Hepatocyte (in vitro differentiated cells): Measurements from ENCODE around the gene ITPR3. TPM values are rescaled to one million over a fixed set of nuclear protein-coding genes. Genes with fewer than 3 reads are reported as not detected.

Experiments used
- DNase-seq: peaks from one replicate; pipeline ENCODE4 v3.0.0-alpha.2; 2016; ENCODE audit warnings: low spot score
- H2AFZ ChIP-seq: fragments of 200-600 bp; sonication (generic); 2 replicates; pipeline ENCODE4 v1.6.0; 2016; ENCODE audit warnings: antibody characterized with exemption, mild to moderate bottlenecking
- H3K27ac ChIP-seq: fragments of 200-600 bp; sonication (generic); 2 replicates; pipeline ENCODE4 v1.5.1; 2016; ENCODE audit warnings: mild to moderate bottlenecking
- H3K27me3 ChIP-seq: fragments of 200-600 bp; sonication (generic); 2 replicates; pipeline ENCODE4 v1.6.1; 2016
- H3K36me3 ChIP-seq: fragments of 200-600 bp; sonication (generic); replicated peaks from 2 replicates; pipeline ENCODE4 v1.5.1; 2016; ENCODE audit warnings: low read depth; ENCODE audit not compliant: insufficient read depth
- H3K4me1 ChIP-seq: fragments of 200-600 bp; sonication (generic); 2 replicates; pipeline ENCODE4 v1.5.1; 2016; ENCODE audit warnings: mild to moderate bottlenecking, moderate library complexity; ENCODE audit not compliant: insufficient read depth
- H3K4me2 ChIP-seq: fragments of 200-600 bp; sonication (generic); 2 replicates; pipeline ENCODE4 v1.6.0; 2016
- H3K4me3 ChIP-seq: fragments of 200-600 bp; sonication (generic); 2 replicates; pipeline ENCODE4 v1.5.1; 2016; ENCODE audit warnings: mild to moderate bottlenecking
- H3K79me2 ChIP-seq: fragments of 200-600 bp; sonication (generic); 2 replicates; pipeline ENCODE4 v1.6.0; 2017; ENCODE audit warnings: mild to moderate bottlenecking
- H3K9me2 ChIP-seq: fragments of 200-600 bp; sonication (generic); replicated peaks from 2 replicates; pipeline ENCODE4 v1.6.0; 2017; ENCODE audit warnings: mild to moderate bottlenecking; ENCODE audit not compliant: insufficient read depth
- H3K9me3 ChIP-seq: fragments of 200-600 bp; sonication (generic); 2 replicates; pipeline ENCODE4 v1.5.1; 2016; ENCODE audit warnings: low read depth, mild to moderate bottlenecking
- H4K20me1 ChIP-seq: fragments of 200-600 bp; sonication (generic); 2 replicates; pipeline ENCODE4 v1.6.0; 2016; ENCODE audit warnings: mild to moderate bottlenecking; ENCODE audit not compliant: insufficient read depth, poor library complexity, severe bottlenecking
- EZH2 ChIP-seq: fragments of 200-600 bp; sonication (generic); IDR thresholded peaks from 2 replicates; pipeline ENCODE4 v1.6.1; 2016; ENCODE audit warnings: antibody characterized with exemption, mild to moderate bottlenecking, borderline replicate concordance
- EZH2phosphoT487 ChIP-seq: fragments of 200-600 bp; sonication (generic); IDR thresholded peaks from one replicate; pipeline ENCODE4 v1.6.1; 2018; ENCODE audit warnings: antibody characterized with exemption, mild to moderate bottlenecking, low read depth, moderate library complexity; ENCODE audit not compliant: unreplicated experiment, severe bottlenecking
- WGBS: methylation state at CpG from one replicate; pipeline ENCODE4 v1.1.6; 2016; ENCODE audit warnings: low lambda C conversion rate; ENCODE audit errors: missing lambda C conversion rate; 5-methylcytosine and 5-hydroxymethylcytosine counted together
- polyA plus RNA-seq: library from polyadenylated mRNA; unstranded; fragments of >200 nt; fragmentation: Nextera tagmentation; extraction: Ambion mirVana; gene quantifications from 2 replicates; pipeline ENCODE4 v1.2.1, GENCODE V29; 2016
- total RNA-seq: library from RNA; depleted of rRNA; stranded (reverse); fragments of >200 nt; gene quantifications from 2 replicates; pipeline ENCODE4 v1.2.3, GENCODE V29; 2014
- TF ChIP-seq, protein P1 (sequence below): fragments of 200-600 bp; sonication (generic); IDR thresholded peaks from 2 replicates; pipeline ENCODE4 v1.5.1; 2016; ENCODE audit warnings: antibody characterized with exemption, mild to moderate bottlenecking; ENCODE audit not compliant: poor library complexity

ITPR3 gene
- total and polyA plus RNA-seq, 2 experiments from 2014 or later: 16.5 to 39.6 TPM

DNA sequence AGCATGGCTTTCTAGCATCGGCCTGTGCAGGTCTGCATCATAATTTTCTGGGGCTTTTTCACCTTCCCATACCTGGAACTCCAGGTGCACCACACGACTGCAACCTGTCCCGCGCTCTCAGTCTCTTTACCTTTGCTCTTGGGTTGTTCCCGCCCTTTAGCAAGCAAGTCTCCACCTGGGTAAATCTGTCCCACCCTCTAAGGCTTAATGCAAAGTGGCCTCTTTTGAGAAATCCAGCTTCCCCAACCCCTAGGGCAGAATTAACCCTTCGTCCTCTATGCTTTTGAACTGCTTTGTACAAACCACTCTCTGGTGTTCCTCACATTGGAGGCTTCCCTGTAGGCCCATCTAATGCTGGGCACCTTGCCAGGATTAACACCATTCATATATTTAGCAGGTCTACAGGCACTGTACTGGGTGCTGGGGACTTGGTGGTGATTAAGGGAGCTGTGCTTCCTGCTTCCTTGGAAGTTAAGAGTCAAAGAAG, 2.8 kb downstream of the ITPR3 start:
- no peaks in the 10 kb centered on the region for H4K20me1 ChIP-seq
- peak overlapping the region; percentile 95 for H3K27ac ChIP-seq
- WGBS: 69% methylated on average over 6 of the region's 6 CpGs
- H3K4me3 ChIP-seq: no peak overlapping the region
- TF ChIP-seq EZH2phosphoT487 (no peak), EZH2 (no peak)
- TF ChIP-seq, protein P1, sequence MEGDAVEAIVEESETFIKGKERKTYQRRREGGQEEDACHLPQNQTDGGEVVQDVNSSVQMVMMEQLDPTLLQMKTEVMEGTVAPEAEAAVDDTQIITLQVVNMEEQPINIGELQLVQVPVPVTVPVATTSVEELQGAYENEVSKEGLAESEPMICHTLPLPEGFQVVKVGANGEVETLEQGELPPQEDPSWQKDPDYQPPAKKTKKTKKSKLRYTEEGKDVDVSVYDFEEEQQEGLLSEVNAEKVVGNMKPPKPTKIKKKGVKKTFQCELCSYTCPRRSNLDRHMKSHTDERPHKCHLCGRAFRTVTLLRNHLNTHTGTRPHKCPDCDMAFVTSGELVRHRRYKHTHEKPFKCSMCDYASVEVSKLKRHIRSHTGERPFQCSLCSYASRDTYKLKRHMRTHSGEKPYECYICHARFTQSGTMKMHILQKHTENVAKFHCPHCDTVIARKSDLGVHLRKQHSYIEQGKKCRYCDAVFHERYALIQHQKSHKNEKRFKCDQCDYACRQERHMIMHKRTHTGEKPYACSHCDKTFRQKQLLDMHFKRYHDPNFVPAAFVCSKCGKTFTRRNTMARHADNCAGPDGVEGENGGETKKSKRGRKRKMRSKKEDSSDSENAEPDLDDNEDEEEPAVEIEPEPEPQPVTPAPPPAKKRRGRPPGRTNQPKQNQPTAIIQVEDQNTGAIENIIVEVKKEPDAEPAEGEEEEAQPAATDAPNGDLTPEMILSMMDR: no peak
- no peaks in the 10 kb centered on the region for H3K36me3 ChIP-seq
- no peaks in the 10 kb centered on the region for H3K9me3 ChIP-seq
- H3K9me2 ChIP-seq: no peaks in the 10 kb centered on the region
- H3K4me2 ChIP-seq: peak overlapping the region; percentile 95
- no peak overlapping the region for H2AFZ ChIP-seq
- peaks cover 6% of the 10 kb centered on the region for H3K4me1 ChIP-seq
- H3K79me2 ChIP-seq: peaks cover 44% of the 10 kb centered on the region
- no peaks in the 10 kb centered on the region for H3K27me3 ChIP-seq
- DNase-seq: no peak

DNA sequence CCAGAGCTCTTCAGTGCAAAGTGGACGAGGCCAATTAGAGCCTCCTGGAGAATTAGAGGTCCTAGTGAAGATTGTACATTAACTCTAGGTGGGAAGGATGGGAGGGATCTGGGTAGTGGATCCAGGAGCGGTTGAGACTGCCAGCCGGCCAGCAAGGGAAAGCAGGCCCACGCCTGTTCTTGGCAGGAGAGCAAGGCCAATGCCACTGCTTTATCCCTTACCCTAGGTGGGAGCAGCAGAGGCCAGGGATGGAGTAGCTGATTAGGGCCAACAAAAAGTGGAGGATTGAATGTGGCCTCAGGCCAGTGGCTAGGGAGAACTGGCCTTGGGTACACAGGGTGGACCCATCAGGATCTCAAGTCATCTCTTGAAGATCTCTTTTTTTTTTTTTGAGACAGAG, 3.7 kb downstream of the ITPR3 start:
- 83% methylated on average over 4 of the region's 4 CpGs for WGBS
- H3K79me2 ChIP-seq: peaks cover 48% of the 10 kb centered on the region
- no peak overlapping the region for H3K4me2 ChIP-seq
- no peak overlapping the region for H3K4me3 ChIP-seq
- no peak overlapping the region for H3K27ac ChIP-seq
- no peaks in the 10 kb centered on the region for H3K9me2 ChIP-seq
- H4K20me1 ChIP-seq: no peaks in the 10 kb centered on the region
- peaks cover 6% of the 10 kb centered on the region for H3K4me1 ChIP-seq
- TF ChIP-seq, protein P1: no peak
- no peak for TF ChIP-seq EZH2phosphoT487
- TF ChIP-seq EZH2: no peak
- H2AFZ ChIP-seq: no peak overlapping the region
- DNase-seq: no peak
- H3K9me3 ChIP-seq: no peaks in the 10 kb centered on the region
- no peaks in the 10 kb centered on the region for H3K36me3 ChIP-seq
- H3K27me3 ChIP-seq: no peaks in the 10 kb centered on the region

DNA sequence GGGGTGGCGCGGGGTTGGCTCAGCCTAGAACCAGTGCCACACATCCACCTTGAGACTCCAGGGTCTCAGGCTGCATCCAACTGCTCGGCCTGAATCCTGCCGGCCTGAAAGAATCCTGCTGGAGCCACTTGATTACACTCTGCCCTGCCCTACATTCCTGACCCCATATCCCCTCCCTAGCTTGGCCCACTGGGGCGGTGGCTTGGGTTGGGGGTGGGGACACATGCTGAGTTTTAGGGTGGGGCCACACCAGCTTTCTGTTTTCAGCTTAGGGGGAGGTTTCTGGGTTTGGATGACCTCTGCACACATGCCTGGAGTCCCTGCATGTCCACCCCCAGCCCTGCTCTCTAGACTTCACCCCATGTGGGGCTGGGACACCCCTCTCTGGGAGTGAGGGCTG, 6.8 kb downstream of the ITPR3 start:
- Histone ChIP-seq H3K4me2 (peak overlapping the region; percentile 19), H3K4me1 (peaks cover 17% of the 10 kb centered on the region), H4K20me1 (no peaks in the 10 kb centered on the region), H3K9me2 (no peaks in the 10 kb centered on the region), H3K4me3 (no peak overlapping the region), H3K27me3 (no peaks in the 10 kb centered on the region), H3K36me3 (no peaks in the 10 kb centered on the region), H3K9me3 (no peaks in the 10 kb centered on the region), H2AFZ (no peak overlapping the region), H3K27ac (peak overlapping the region; percentile 81), H3K79me2 (peaks cover 57% of the 10 kb centered on the region)
- TF ChIP-seq, protein P1: no peak
- no peak for TF ChIP-seq EZH2phosphoT487
- TF ChIP-seq EZH2: no peak
- DNase-seq: no peak
- WGBS: 62% methylated on average over 5 of the region's 5 CpGs
